Cardiac muscle cell (in vitro differentiated cells and primary cell): Measurements from ENCODE around the gene TAF9. TPM values are rescaled to one million over a fixed set of nuclear protein-coding genes. Genes with fewer than 3 reads are reported as not detected.
"Not testable (repeated sequence)": the region's sequence is repeated elsewhere in the genome, so short reads cannot be mapped to it uniquely, and the experiment has no call there.

Experiments
- DNase-seq, 2 donors: peaks; one replicate each; pipeline versions ENCODE4 v3.0.0 to v3.0.0-alpha.2; 2010 to 2017; ENCODE audit warnings: low read depth in 1 of 2, low spot score in 1 of 2
- H3K27ac ChIP-seq: fragments of 200-600 bp; sonication (generic); 2 replicates; pipeline ENCODE4 v1.5.1; 2016
- H3K27me3 ChIP-seq: fragments of 200-600 bp; sonication (generic); 2 replicates; pipeline ENCODE4 v1.6.0; 2016; ENCODE audit warnings: control low read depth
- H3K36me3 ChIP-seq: fragments of 200-600 bp; sonication (generic); 2 replicates; pipeline ENCODE4 v1.5.1; 2016; ENCODE audit warnings: control low read depth
- H3K4me1 ChIP-seq: fragments of 200-600 bp; sonication (generic); 2 replicates; pipeline ENCODE4 v1.8.1; 2017; ENCODE audit warnings: low read depth, mild to moderate bottlenecking, mixed run types
- H3K4me3 ChIP-seq: fragments of 200-600 bp; sonication (generic); 2 replicates; pipeline ENCODE4 v1.5.1; 2016; ENCODE audit warnings: mild to moderate bottlenecking
- H3K9me3 ChIP-seq: fragments of 200-600 bp; sonication (generic); 2 replicates; pipeline ENCODE4 v1.5.1; 2017; ENCODE audit warnings: low read depth, mild to moderate bottlenecking, control low read depth
- CTCF ChIP-seq: IDR thresholded peaks from 2 replicates; pipeline ENCODE4 v1.5.1; 2012; ENCODE audit warnings: low read depth, mild to moderate bottlenecking, low read length
- polyA plus RNA-seq: library from polyadenylated mRNA; unstranded; fragments of >200 nt; fragmentation: Nextera tagmentation; extraction: Ambion mirVana; gene quantifications from 2 replicates; pipeline ENCODE4 v1.2.1, GENCODE V29; 2016
- total RNA-seq: library from RNA; depleted of rRNA; stranded (reverse); fragments of >200 nt; gene quantifications from 2 replicates; pipeline ENCODE4 v1.2.3, GENCODE V29; 2016

The TAF9 gene
- total and polyA plus RNA-seq, 2 experiments from 2014 or later = 80.4 to 110 TPM

DNA sequence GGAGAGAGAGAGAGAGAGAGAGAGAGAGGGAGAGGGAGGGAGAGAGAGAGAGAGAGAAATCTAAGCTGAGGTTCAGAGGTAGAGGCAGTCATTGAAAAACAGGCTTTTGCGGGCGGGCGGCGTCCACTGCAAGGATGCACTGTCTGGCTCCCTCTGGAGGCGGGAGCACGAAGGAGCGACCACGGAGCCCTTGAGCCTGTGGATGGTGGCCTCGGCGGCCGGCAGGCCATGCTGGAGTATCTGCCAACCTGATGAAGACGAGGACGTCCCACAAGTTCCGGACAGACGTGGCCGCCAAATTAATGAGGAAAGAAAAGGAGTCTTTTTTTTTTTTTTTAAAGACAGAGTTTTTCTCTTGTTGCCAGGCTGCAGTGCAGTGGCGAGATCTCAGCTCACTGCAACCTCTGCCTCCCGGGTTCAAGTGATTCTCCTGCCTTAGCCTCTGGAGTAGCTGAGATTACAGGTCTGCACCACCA lies 34.5 kb downstream of the TAF9 start:
- no peak overlapping the region for H3K27ac ChIP-seq
- no peaks in the 10 kb centered on the region for H3K9me3 ChIP-seq
- no peaks in the 10 kb centered on the region for H3K27me3 ChIP-seq
- no peaks in the 10 kb centered on the region for H3K4me1 ChIP-seq
- no peak overlapping the region for H3K4me3 ChIP-seq
- peak; percentile 82 for TF ChIP-seq CTCF
- DNase-seq = peak; percentile 86 to 88
- H3K36me3 ChIP-seq = no peaks in the 10 kb centered on the region

DNA sequence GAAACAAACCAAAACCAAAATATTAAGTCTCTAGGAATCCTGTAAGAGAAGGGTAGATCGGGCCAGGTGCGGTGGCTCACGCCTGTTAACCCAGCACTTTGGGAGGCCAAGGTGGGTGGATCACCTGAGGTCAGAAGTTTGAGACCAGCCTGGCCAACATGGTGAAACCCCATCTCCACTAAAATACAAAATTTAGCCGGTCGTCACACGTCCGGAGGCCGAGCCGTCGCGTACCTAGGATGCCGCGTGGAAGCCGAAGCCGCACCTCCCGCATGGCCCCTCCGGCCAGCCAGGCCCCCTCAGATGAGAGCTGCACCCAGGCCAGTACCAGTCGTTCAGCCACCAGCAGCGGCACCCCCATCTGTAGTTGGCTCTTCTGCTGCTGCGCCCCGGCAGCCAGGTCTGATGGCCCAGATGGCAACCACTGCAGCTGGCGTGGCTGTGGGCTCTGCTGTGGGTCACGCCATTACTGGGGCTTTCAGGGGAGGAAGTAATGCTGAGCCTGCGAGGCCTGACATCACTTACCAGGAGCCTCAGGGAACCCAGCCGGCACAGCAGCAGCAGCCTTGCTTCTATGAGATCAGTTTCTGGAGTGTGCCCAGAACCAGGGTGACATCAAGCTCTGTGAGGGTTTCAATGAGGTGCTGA lies 35.5 kb downstream of the TAF9 start:
- H3K9me3 ChIP-seq, H3K27me3 ChIP-seq, H3K27ac ChIP-seq, H3K36me3 ChIP-seq, DNase-seq, H3K4me3 ChIP-seq, H3K4me1 ChIP-seq: not testable (repeated sequence)

GRCh38 chr5:69331528-69332445 lies 37.5 kb downstream of the TAF9 start:
- TF ChIP-seq CTCF = no peak

GRCh38 chr5:69329905-69330489 lies 39.3 kb downstream of the TAF9 start:
- Histone ChIP-seq H3K27me3 (no peaks in the 10 kb centered on the region), H3K27ac (no peak overlapping the region)
- no peak for TF ChIP-seq CTCF

More at GRCh38 chr5:69331528-69332445, 37.5 kb downstream of the TAF9 start:
- H3K27ac ChIP-seq = no peak overlapping the region
- H3K27me3 ChIP-seq = no peaks in the 10 kb centered on the region
- no peaks in the 10 kb centered on the region for H3K9me3 ChIP-seq
- no peaks in the 10 kb centered on the region for H3K4me1 ChIP-seq
- no peak for DNase-seq
- H3K36me3 ChIP-seq = no peaks in the 10 kb centered on the region
- peak overlapping the region; percentile 41 for H3K4me3 ChIP-seq

DNA sequence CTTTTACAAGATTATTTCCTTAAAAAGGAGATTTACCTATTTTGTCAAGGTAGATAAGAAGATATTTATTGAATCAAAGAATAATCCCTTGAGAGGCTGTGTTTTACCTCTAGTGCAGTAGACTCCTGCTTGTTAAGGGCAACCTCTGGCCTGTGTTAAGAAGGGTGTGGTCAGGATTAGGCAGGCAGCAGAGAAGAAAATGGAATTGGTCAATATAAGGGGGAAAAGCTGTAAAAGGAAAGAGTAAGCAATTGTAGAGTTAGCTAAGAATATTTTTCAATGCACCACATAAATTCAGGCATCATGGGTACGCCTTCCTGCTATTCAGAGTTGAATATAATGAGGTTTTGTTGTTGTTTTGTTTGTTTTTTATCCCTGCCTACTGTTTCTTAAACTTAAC lies 43.0 kb downstream of the TAF9 start:
- no peaks in the 10 kb centered on the region for H3K36me3 ChIP-seq
- no peak overlapping the region for H3K27ac ChIP-seq
- H3K4me3 ChIP-seq = no peak overlapping the region
- TF ChIP-seq CTCF = no peak
- no peak for DNase-seq
- H3K27me3 ChIP-seq = no peaks in the 10 kb centered on the region
- H3K9me3 ChIP-seq = no peaks in the 10 kb centered on the region
- no peaks in the 10 kb centered on the region for H3K4me1 ChIP-seq

More at GRCh38 chr5:69329905-69330489, 39.3 kb downstream of the TAF9 start:
- no peak for DNase-seq
- Histone ChIP-seq H3K9me3 (no peaks in the 10 kb centered on the region), H3K4me3 (no peak overlapping the region), H3K4me1 (no peaks in the 10 kb centered on the region), H3K36me3 (no peaks in the 10 kb centered on the region)
